PC-3 (cell line): ENCODE measurements around the gene HSF4.

Source experiments
- EZH2 ChIP-seq: fragments of 300-600 bp; sonication (generic); IDR thresholded peaks from one replicate; pipeline ENCODE4 v1.6.1; 2017; ENCODE audit warnings: antibody characterized with exemption, mild to moderate bottlenecking, low read length; ENCODE audit not compliant: unreplicated experiment
- EZH2phosphoT487 ChIP-seq: fragments of 300-600 bp; sonication (generic); IDR thresholded peaks from 2 replicates; pipeline ENCODE4 v1.6.1; 2018; ENCODE audit warnings: mild to moderate bottlenecking, antibody characterized with exemption, low read length, borderline replicate concordance
- TF ChIP-seq, protein P1 (sequence below): fragments of 300-600 bp; sonication (generic); conservative IDR thresholded peaks from 2 replicates; pipeline ENCODE4 v1.5.1; 2017; ENCODE audit warnings: antibody characterized with exemption, low read depth, mild to moderate bottlenecking, low read length

DNA sequence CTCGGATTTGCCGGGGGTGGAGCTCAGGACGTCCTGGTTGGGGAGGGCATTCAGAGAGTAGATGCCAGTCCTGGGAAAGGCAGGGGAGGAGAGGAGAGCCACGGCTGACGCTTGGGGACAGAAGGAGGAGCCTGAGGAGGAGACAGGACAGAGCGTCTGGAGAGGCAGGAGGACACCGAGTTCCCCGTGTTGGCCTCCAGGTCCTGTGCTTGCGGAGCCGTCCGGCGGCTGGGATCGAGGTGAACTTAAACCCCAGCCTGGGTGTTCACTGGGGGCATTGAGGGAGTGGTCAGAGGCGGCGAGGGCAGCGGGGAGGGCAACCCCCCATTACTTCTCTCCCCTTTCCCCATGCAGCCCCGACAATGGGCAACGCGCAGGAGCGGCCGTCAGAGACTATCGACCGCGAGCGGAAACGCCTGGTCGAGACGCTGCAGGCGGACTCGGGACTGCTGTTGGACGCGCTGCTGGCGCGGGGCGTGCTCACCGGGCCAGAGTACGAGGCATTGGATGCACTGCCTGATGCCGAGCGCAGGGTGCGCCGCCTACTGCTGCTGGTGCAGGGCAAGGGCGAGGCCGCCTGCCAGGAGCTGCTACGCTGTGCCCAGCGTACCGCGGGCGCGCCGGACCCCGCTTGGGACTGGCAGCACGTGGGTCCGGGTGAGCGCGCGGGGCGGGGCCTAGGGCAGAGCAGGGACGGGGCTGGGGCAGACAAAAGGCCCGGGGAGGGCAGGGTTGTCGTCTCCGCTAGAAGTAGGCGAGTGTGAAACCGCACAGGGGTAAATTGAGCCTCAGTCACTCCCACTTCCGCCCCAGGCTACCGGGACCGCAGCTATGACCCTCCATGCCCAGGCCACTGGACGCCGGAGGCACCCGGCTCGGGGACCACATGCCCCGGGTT is 9.5 kb downstream of the HSF4 start:
- TF ChIP-seq, protein P1, sequence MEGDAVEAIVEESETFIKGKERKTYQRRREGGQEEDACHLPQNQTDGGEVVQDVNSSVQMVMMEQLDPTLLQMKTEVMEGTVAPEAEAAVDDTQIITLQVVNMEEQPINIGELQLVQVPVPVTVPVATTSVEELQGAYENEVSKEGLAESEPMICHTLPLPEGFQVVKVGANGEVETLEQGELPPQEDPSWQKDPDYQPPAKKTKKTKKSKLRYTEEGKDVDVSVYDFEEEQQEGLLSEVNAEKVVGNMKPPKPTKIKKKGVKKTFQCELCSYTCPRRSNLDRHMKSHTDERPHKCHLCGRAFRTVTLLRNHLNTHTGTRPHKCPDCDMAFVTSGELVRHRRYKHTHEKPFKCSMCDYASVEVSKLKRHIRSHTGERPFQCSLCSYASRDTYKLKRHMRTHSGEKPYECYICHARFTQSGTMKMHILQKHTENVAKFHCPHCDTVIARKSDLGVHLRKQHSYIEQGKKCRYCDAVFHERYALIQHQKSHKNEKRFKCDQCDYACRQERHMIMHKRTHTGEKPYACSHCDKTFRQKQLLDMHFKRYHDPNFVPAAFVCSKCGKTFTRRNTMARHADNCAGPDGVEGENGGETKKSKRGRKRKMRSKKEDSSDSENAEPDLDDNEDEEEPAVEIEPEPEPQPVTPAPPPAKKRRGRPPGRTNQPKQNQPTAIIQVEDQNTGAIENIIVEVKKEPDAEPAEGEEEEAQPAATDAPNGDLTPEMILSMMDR, result peak; percentile 16; the same call in 1 of the 2 replicates
- TF ChIP-seq EZH2, result no peak
- TF ChIP-seq EZH2phosphoT487, result peak; percentile 95
